K562 (cell line): ENCODE data around the gene FAM171A2. TPM values are rescaled to one million over a fixed set of nuclear protein-coding genes. Genes with fewer than 3 reads are reported as not detected.

Source experiments
- CHD4 ChIP-seq: fragments of 200-600 bp; sonication (generic); IDR thresholded peaks from 3 replicates; pipeline ENCODE4 v1.6.1; 2012; ENCODE audit warnings: low read depth, mild to moderate bottlenecking, mixed read lengths, low read length, inconsistent platforms; ENCODE audit not compliant: insufficient read depth, insufficient replicate concordance, poor library complexity, severe bottlenecking
- CREB1 ChIP-seq, 2 experiments: sonication (generic) in 1 of 2; formaldehyde crosslinking in 1 of 2; IDR thresholded peaks; 2 replicates each; pipeline versions ENCODE4 v1.6.1 to v1.8.0; 2012 to 2022; ENCODE audit warnings: inconsistent platforms in 1 of 2, mild to moderate bottlenecking in 1 of 2, missing genetic modification reagents in 1 of 2, moderate library complexity in 1 of 2
- EP300 ChIP-seq: IDR thresholded peaks from 2 replicates; pipeline ENCODE4 v1.6.1; 2012; ENCODE audit warnings: low read length, improper control_type of control experiment
- GTF2F1 ChIP-seq: IDR thresholded peaks from 2 replicates; pipeline ENCODE4 v1.6.1; 2011; ENCODE audit warnings: low read depth, low read length, improper control_type of control experiment
- SOX6 ChIP-seq: fragments of 450-650 bp; IDR thresholded peaks from 2 replicates; pipeline ENCODE4 v1.6.1; 2014; ENCODE audit warnings: mild to moderate bottlenecking
- TARDBP ChIP-seq: fragments of 450-650 bp; IDR thresholded peaks from 2 replicates; pipeline ENCODE4 v1.6.1; 2016
- ZKSCAN3 ChIP-seq: fragments of 250-450 bp; sonication (Bioruptor Pico); IDR thresholded peaks from 2 replicates; pipeline ENCODE4 v1.4.0; 2020
- ZNF134 ChIP-seq: fragments of 250-450 bp; sonication (Bioruptor Pico); conservative IDR thresholded peaks from 2 replicates; pipeline ENCODE4 v1.4.0; 2020
- ZNF232 ChIP-seq: sonication (generic); formaldehyde crosslinking; IDR thresholded peaks from 2 replicates; pipeline ENCODE4 v1.8.0; 2022; ENCODE audit warnings: mild to moderate bottlenecking, missing genetic modification reagents
- polyA plus RNA-seq, 8 experiments: library from polyadenylated mRNA; depleted of rRNA in 4 of 8; stranded (reverse) in 5 of 8; unstranded in 3 of 8; fragments of >200 nt; fragmentation: Nextera tagmentation in 2 of 8; fragmentation: Illumina TruSeq in 1 of 8; extraction: Ambion mirVana in 2 of 8; extraction: Trizol in 1 of 8; gene quantifications; 2 replicates each; pipeline versions ENCODE4 v1.2.1 to v1.2.3, GENCODE V29; 2011 to 2014; ENCODE audit warnings: inconsistent platforms in 1 of 8, missing spikeins in 1 of 8
- total RNA-seq, 7 experiments: library from RNA; depleted of rRNA in 6 of 7; stranded (reverse); fragments of >200 nt in 6 of 7; fragmentation: Illumina TruSeq in 2 of 7; extraction: Trizol in 2 of 7; gene quantifications; 2 replicates each; pipeline versions ENCODE4 v1.2.1 to v1.2.3, GENCODE V29; 2011 to 2021; ENCODE audit warnings: low replicate concordance in 1 of 7
- TF ChIP-seq, protein P1 (sequence below), 2 experiments: fragments of 450-650 bp in 1 of 2; sonication (generic) in 1 of 2; formaldehyde crosslinking in 1 of 2; IDR thresholded peaks; 2 replicates each; pipeline versions ENCODE4 v1.7.1 to v1.9.0; 2016 to 2022; ENCODE audit warnings: inconsistent platforms in 1 of 2, mild to moderate bottlenecking in 1 of 2, missing genetic modification reagents in 1 of 2
- TF ChIP-seq, protein P2 (sequence below): conservative IDR thresholded peaks from 2 replicates; pipeline ENCODE4 v1.6.1; 2011; ENCODE audit warnings: low read depth, mild to moderate bottlenecking, low read length; ENCODE audit not compliant: control insufficient read depth
- TF ChIP-seq, protein P3 (sequence below): sonication (generic); formaldehyde crosslinking; IDR thresholded peaks from 2 replicates; pipeline ENCODE4 v1.9.0; 2022; ENCODE audit warnings: mild to moderate bottlenecking, missing genetic modification reagents
- TF ChIP-seq, protein P4 (sequence below): fragments of 450-650 bp; IDR thresholded peaks from 2 replicates; pipeline ENCODE4 v1.7.0; 2016; ENCODE audit warnings: borderline replicate concordance

The FAM171A2 gene
- total and polyA plus RNA-seq, 9 of the 15 experiments (the other 6 are each of a cell fraction or from before 2014, with no cell fraction given): 0.10 to 10.2 (median 2.0) TPM; not detected in 1

DNA sequence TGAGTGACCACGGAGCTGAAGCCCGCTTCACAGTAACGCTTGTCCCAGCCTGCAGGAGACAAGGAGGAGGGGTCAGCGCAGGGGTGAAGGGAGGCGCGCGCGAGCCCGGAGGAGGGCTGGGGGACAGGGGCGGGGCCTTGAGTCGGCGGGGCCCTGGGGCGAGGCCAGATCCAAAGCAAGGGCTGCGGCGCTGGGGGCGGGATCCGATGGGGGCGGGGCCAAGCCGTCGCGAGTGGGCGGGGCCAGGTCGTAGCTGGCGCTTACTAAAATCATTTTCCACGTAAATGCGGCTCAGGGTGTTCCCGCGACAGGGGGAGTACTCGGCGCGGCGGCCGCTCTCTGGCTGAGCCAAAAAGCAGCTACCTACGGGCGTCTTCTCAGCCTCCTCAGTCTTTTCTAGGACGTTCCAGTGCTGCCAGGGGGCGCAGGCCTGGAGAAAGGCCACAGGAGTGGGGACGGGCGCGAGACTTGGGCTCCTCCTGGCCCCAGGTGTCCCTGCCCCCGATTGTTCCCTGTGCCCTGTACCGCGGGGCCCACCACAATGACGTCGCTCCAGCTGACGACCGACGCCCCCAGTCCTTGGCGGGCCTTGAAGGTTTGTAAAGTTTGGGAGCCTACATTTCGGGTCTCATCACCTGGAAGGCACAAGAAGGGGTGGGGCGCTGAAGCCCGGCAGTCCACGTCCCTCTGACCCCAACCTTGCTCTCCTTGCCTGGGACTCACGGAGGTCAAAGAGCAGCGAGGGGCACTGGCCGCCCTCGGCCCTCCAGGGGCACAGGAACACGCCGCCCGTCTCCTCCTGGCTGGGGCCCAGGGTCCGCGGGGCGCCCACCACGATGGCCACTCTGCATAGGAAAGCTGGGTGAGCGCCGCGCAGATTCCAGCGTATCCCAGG, 21.9 kb upstream of the FAM171A2 start (continued):
- TF ChIP-seq, protein P1, sequence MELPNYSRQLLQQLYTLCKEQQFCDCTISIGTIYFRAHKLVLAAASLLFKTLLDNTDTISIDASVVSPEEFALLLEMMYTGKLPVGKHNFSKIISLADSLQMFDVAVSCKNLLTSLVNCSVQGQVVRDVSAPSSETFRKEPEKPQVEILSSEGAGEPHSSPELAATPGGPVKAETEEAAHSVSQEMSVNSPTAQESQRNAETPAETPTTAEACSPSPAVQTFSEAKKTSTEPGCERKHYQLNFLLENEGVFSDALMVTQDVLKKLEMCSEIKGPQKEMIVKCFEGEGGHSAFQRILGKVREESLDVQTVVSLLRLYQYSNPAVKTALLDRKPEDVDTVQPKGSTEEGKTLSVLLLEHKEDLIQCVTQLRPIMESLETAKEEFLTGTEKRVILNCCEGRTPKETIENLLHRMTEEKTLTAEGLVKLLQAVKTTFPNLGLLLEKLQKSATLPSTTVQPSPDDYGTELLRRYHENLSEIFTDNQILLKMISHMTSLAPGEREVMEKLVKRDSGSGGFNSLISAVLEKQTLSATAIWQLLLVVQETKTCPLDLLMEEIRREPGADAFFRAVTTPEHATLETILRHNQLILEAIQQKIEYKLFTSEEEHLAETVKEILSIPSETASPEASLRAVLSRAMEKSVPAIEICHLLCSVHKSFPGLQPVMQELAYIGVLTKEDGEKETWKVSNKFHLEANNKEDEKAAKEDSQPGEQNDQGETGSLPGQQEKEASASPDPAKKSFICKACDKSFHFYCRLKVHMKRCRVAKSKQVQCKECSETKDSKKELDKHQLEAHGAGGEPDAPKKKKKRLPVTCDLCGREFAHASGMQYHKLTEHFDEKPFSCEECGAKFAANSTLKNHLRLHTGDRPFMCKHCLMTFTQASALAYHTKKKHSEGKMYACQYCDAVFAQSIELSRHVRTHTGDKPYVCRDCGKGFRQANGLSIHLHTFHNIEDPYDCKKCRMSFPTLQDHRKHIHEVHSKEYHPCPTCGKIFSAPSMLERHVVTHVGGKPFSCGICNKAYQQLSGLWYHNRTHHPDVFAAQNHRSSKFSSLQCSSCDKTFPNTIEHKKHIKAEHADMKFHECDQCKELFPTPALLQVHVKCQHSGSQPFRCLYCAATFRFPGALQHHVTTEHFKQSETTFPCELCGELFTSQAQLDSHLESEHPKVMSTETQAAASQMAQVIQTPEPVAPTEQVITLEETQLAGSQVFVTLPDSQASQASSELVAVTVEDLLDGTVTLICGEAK (IDR thresholded peaks at IDR 0.05): peak; percentile 21; the same call in 1 of the 2 replicates
- TF ChIP-seq, protein P1 (CRISPR knock-in tag; IDR thresholded peaks at IDR 0.05): no peak
- peak; percentile 32; the same call in 1 of the 2 replicates for TF ChIP-seq GTF2F1
- no peak for TF ChIP-seq SOX6
- no peak for TF ChIP-seq EP300
- no peak for TF ChIP-seq ZNF134 (CRISPR knock-in tag)
- TF ChIP-seq TARDBP: 0 out of 2 replicates have a peak, but pooled peaks have one; percentile 51
- peak; percentile 54 for TF ChIP-seq CHD4
- 0 out of 2 replicates have a peak, but pooled peaks have one; percentile 44 for TF ChIP-seq ZNF232 (CRISPR knock-in tag)
- TF ChIP-seq, protein P2, sequence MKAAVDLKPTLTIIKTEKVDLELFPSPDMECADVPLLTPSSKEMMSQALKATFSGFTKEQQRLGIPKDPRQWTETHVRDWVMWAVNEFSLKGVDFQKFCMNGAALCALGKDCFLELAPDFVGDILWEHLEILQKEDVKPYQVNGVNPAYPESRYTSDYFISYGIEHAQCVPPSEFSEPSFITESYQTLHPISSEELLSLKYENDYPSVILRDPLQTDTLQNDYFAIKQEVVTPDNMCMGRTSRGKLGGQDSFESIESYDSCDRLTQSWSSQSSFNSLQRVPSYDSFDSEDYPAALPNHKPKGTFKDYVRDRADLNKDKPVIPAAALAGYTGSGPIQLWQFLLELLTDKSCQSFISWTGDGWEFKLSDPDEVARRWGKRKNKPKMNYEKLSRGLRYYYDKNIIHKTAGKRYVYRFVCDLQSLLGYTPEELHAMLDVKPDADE: peak; percentile 20; the same call in 1 of the 2 replicates
- TF ChIP-seq ZKSCAN3 (CRISPR knock-in tag): no peak
- TF ChIP-seq CREB1 (IDR thresholded peaks at IDR 0.05): peak; percentile 40; the same call in 1 of the 2 replicates
- TF ChIP-seq CREB1 (CRISPR knock-in tag; IDR thresholded peaks at IDR 0.05): peak; percentile 54; the same call in 1 of the 2 replicates
- TF ChIP-seq, protein P3, sequence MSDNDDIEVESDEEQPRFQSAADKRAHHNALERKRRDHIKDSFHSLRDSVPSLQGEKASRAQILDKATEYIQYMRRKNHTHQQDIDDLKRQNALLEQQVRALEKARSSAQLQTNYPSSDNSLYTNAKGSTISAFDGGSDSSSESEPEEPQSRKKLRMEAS (CRISPR knock-in tag): no peak
- TF ChIP-seq, protein P4, sequence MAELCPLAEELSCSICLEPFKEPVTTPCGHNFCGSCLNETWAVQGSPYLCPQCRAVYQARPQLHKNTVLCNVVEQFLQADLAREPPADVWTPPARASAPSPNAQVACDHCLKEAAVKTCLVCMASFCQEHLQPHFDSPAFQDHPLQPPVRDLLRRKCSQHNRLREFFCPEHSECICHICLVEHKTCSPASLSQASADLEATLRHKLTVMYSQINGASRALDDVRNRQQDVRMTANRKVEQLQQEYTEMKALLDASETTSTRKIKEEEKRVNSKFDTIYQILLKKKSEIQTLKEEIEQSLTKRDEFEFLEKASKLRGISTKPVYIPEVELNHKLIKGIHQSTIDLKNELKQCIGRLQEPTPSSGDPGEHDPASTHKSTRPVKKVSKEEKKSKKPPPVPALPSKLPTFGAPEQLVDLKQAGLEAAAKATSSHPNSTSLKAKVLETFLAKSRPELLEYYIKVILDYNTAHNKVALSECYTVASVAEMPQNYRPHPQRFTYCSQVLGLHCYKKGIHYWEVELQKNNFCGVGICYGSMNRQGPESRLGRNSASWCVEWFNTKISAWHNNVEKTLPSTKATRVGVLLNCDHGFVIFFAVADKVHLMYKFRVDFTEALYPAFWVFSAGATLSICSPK: no peak
